Prostate gland (tissue), 2 donors: ENCODE results near the gene RXRA. TPM values are rescaled to one million over a fixed set of nuclear protein-coding genes. Genes with fewer than 3 reads are reported as not detected.

Experiments
- DNase-seq: peaks from one replicate; pipeline ENCODE4 v3.0.0-alpha.2; 2019; ENCODE audit warnings: low spot score
- H3K27ac ChIP-seq, 2 donors: fragments of 200-600 bp; sonication (generic); 2 replicates each; pipeline ENCODE4 v1.5.1; 2017 to 2019
- H3K27me3 ChIP-seq: fragments of 200-600 bp; sonication (generic); replicated peaks from 2 replicates; pipeline ENCODE4 v1.5.1; 2019; ENCODE audit not compliant: insufficient read depth
- H3K36me3 ChIP-seq, 2 donors: fragments of 200-600 bp; sonication (generic); 1 replicate in 1 of 2; 2 replicates in 1 of 2; pipeline versions ENCODE4 v1.5.1 to v1.8.1; 2017 to 2019
- H3K4me1 ChIP-seq: fragments of 200-600 bp; sonication (generic); replicated peaks from 2 replicates; pipeline ENCODE4 v1.5.1; 2019
- H3K4me3 ChIP-seq, 2 donors: fragments of 200-600 bp; sonication (generic); 2 replicates each; pipeline ENCODE4 v1.5.1; 2017 to 2019
- H3K9me3 ChIP-seq: fragments of 200-600 bp; sonication (generic); 2 replicates; pipeline ENCODE4 v1.5.1; 2017
- CTCF ChIP-seq, 4 experiments: fragments of 200-600 bp in 2 of 4; fragments of 450-650 bp in 2 of 4; sonication (generic) in 2 of 4; IDR thresholded peaks; 1 replicate in 3 of 4; 2 replicates in 1 of 4; pipeline ENCODE4 v1.5.1; 2016 to 2019; ENCODE audit warnings: antibody characterized with exemption in 4 of 4, mild to moderate bottlenecking in 2 of 4, moderate library complexity in 2 of 4
- POLR2A ChIP-seq: fragments of 450-650 bp; IDR thresholded peaks from one replicate; pipeline ENCODE4 v1.6.1; 2016; ENCODE audit warnings: antibody characterized with exemption, mild to moderate bottlenecking
- POLR2AphosphoS5 ChIP-seq: sonication (generic); formaldehyde crosslinking; IDR thresholded peaks from one replicate; pipeline ENCODE4 v1.6.1; 2017; ENCODE audit warnings: antibody characterized with exemption
- WGBS: methylation state at CpG from one replicate; pipeline ENCODE4 v1.1.5; 2018; 5-methylcytosine and 5-hydroxymethylcytosine counted together
- intact Hi-C: fragments of 100-400 bp; cut with DNase I; formaldehyde crosslinking; loops from one replicate; pipeline ENCODE4 v1.14.2; 2022
- total RNA-seq, 2 donors: library from RNA; depleted of rRNA; stranded (reverse); fragments of >200 nt; gene quantifications; one replicate each; pipeline ENCODE4 v1.1.0, GENCODE V29; 2016

RXRA gene
- total RNA-seq, 2 donors from 2014 or later, result 69.5 to 84.1 TPM

- Histone ChIP-seq H3K4me1 (no peaks in the 10 kb centered on the region), H3K4me3 (no peak overlapping the region), H3K9me3 (no peaks in the 10 kb centered on the region), H3K27me3 (no peaks in the 10 kb centered on the region), H3K36me3 (no peaks in the 10 kb centered on the region), H3K27ac (no peak overlapping the region)
- DNase-seq, result no peak
- TF ChIP-seq POLR2AphosphoS5 (no peak), CTCF (IDR thresholded peaks at IDR 0.05) (no peak), POLR2A (no peak)
- intact Hi-C loops, result no loop called here
- WGBS, result 74% methylated on average over 17 of the region's 20 CpGs
Measured at GRCh38 chr9:134466869-134467616, 140.8 kb downstream of the RXRA start.

- no peak overlapping the region for H3K27ac ChIP-seq
- WGBS, result 81% methylated on average over 8 of the region's 9 CpGs
- H3K4me1 ChIP-seq, result no peaks in the 10 kb centered on the region
- H3K27me3 ChIP-seq, result no peaks in the 10 kb centered on the region
- DNase-seq, result no peak
- H3K9me3 ChIP-seq, result no peaks in the 10 kb centered on the region
- H3K36me3 ChIP-seq, result no peaks in the 10 kb centered on the region
- H3K4me3 ChIP-seq, result no peak overlapping the region
- intact Hi-C loops, result no loop called here
- TF ChIP-seq POLR2AphosphoS5 (no peak), CTCF (IDR thresholded peaks at IDR 0.05) (no peak), POLR2A (no peak)
Measured at GRCh38 chr9:134468358-134468757, 142.1 kb downstream of the RXRA start.

- Histone ChIP-seq H3K9me3 (no peaks in the 10 kb centered on the region), H3K4me1 (no peaks in the 10 kb centered on the region), H3K36me3 (no peaks in the 10 kb centered on the region), H3K27ac (peak overlapping the region in 1 of 2 donors; percentile 12), H3K27me3 (no peaks in the 10 kb centered on the region), H3K4me3 (no peak overlapping the region)
- DNase-seq, result no peak
- WGBS, result 61% methylated on average over 22 of the region's 22 CpGs
- TF ChIP-seq POLR2AphosphoS5, result no peak
- intact Hi-C loops, result no loop called here
Measured at GRCh38 chr9:134469041-134469875, 143.0 kb downstream of the RXRA start.

DNA sequence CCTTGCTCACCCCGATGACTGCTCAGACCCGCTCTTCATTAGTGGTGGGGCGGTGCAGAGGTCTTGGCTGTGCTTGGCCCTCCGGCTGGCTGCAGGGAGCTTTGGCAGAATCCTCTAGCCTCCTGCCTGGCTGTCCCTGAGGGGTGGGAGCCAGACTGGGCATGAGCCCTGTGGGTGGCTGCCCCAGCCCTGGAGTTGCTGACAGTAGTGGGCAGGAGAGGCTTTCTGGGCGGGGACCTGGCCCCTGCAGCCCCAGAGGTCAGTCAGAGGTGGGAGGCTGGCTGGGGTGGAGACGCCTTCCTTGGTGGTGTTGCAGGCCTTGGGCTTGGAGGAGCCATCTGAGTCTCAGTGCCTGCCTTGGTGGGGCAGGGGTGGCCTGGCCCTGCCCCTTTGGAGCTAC, 146.0 kb downstream of the RXRA start:
- Histone ChIP-seq H3K36me3 (no peaks in the 10 kb centered on the region), H3K9me3 (no peaks in the 10 kb centered on the region), H3K27me3 (no peaks in the 10 kb centered on the region), H3K27ac (no peak overlapping the region), H3K4me3 (no peak overlapping the region), H3K4me1 (peaks cover 6% of the 10 kb centered on the region)
- DNase-seq, result no peak
- 97% methylated on average over 6 of the region's 6 CpGs for WGBS
- intact Hi-C loops, result no loop called here
- TF ChIP-seq POLR2AphosphoS5 (no peak), CTCF (IDR thresholded peaks at IDR 0.05) (no peak), POLR2A (no peak)

GRCh38 chr9:134473141-134474054, 147.1 kb downstream of the RXRA start:
- no peak for DNase-seq
- WGBS, result 68% methylated on average over 24 of the region's 26 CpGs
- Histone ChIP-seq H3K27me3 (no peaks in the 10 kb centered on the region), H3K4me1 (peaks cover 6% of the 10 kb centered on the region), H3K9me3 (no peaks in the 10 kb centered on the region), H3K36me3 (no peaks in the 10 kb centered on the region), H3K27ac (peak overlapping the region; percentile 15 to 42), H3K4me3 (no peak overlapping the region)
- TF ChIP-seq POLR2A (no peak), POLR2AphosphoS5 (no peak), CTCF (IDR thresholded peaks at IDR 0.05) (no peak)
- intact Hi-C loops, result no loop called here
